ENCODE data around the gene BCAT1.
A peak's percentile ranks its signal among the peaks of the same experiment; 100 is the strongest.

The BCAT1 gene

GRCh38 chr12:24806386-24806785 lies 142.5 kb downstream of the BCAT1 start:
- no peak overlapping the region for H3K4me3 ChIP-seq (ENCODE audit: low read length)
- H3K9me2 ChIP-seq (replicated peaks; ENCODE audit: control insufficient read depth, low read length): no peaks in the 10 kb centered on the region
- TF ChIP-seq CTCF (IDR thresholded peaks at IDR 0.05; ENCODE audit: low read depth, low read length, poor library complexity, severe bottlenecking) (no peak), EZH2phosphoT487 (IDR thresholded peaks at IDR 0.05; ENCODE audit: borderline replicate concordance, low read length) (no peak)
- peaks cover 6% of the 10 kb centered on the region for H3K4me1 ChIP-seq (ENCODE audit: control insufficient read depth, low read length)
- no peaks in the 10 kb centered on the region for H4K20me1 ChIP-seq (ENCODE audit: control insufficient read depth, insufficient read depth, low read depth, low read length)
- H3K4me2 ChIP-seq (ENCODE audit: low read length): no peak overlapping the region
- H3F3A ChIP-seq (ENCODE audit: control insufficient read depth, insufficient read depth): peaks cover 8% of the 10 kb centered on the region; the same call in 1 of the 2 replicates
- no peaks in the 10 kb centered on the region for H3K36me3 ChIP-seq (ENCODE audit: control insufficient read depth, low read length)
- peaks cover 5% of the 10 kb centered on the region for H3K27me3 ChIP-seq (ENCODE audit: control insufficient read depth, low read length)
- no peak overlapping the region for H3K27ac ChIP-seq (ENCODE audit: low read depth, low read length)
- H3K79me2 ChIP-seq (ENCODE audit: control insufficient read depth, low read length): no peaks in the 10 kb centered on the region
- H3K9me3 ChIP-seq (ENCODE audit: control insufficient read depth, insufficient read depth, low read length): peaks cover 16% of the 10 kb centered on the region; the same call in 1 of the 2 replicates

GRCh38 chr12:24803430-24804245 lies 145.3 kb downstream of the BCAT1 start:
- Histone ChIP-seq H3K4me3 (ENCODE audit: low read length) (no peak overlapping the region), H3K27me3 (ENCODE audit: control insufficient read depth, low read length) (peaks cover 5% of the 10 kb centered on the region), H3K79me2 (ENCODE audit: control insufficient read depth, low read length) (no peaks in the 10 kb centered on the region), H3F3A (ENCODE audit: control insufficient read depth, insufficient read depth) (peaks cover 8% of the 10 kb centered on the region; the same call in 1 of the 2 replicates), H3K9me2 (replicated peaks; ENCODE audit: control insufficient read depth, low read length) (no peaks in the 10 kb centered on the region), H4K20me1 (ENCODE audit: control insufficient read depth, insufficient read depth, low read depth, low read length) (no peaks in the 10 kb centered on the region), H3K9me3 (ENCODE audit: control insufficient read depth, insufficient read depth, low read length) (peaks cover 16% of the 10 kb centered on the region; the same call in 1 of the 2 replicates), H3K27ac (ENCODE audit: low read depth, low read length) (no peak overlapping the region), H3K36me3 (ENCODE audit: control insufficient read depth, low read length) (no peaks in the 10 kb centered on the region), H3K4me2 (ENCODE audit: low read length) (no peak overlapping the region), H3K4me1 (ENCODE audit: control insufficient read depth, low read length) (peaks cover 9% of the 10 kb centered on the region)
- TF ChIP-seq CTCF (IDR thresholded peaks at IDR 0.05; ENCODE audit: low read depth, low read length, poor library complexity, severe bottlenecking) (no peak), EZH2phosphoT487 (IDR thresholded peaks at IDR 0.05; ENCODE audit: borderline replicate concordance, low read length) (no peak)

GRCh38 chr12:24798335-24798734 lies 150.6 kb downstream of the BCAT1 start:
- no peaks in the 10 kb centered on the region for H4K20me1 ChIP-seq (ENCODE audit: control insufficient read depth, insufficient read depth, low read depth, low read length)
- no peaks in the 10 kb centered on the region for H3K79me2 ChIP-seq (ENCODE audit: control insufficient read depth, low read length)
- H3K27ac ChIP-seq (ENCODE audit: low read depth, low read length): peak overlapping the region; percentile 33
- no peaks in the 10 kb centered on the region for H3K36me3 ChIP-seq (ENCODE audit: control insufficient read depth, low read length)
- H3K9me3 ChIP-seq (ENCODE audit: control insufficient read depth, insufficient read depth, low read length): peaks cover 10% of the 10 kb centered on the region; the same call in 1 of the 2 replicates
- peak overlapping the region; percentile 27 for H3K4me3 ChIP-seq (ENCODE audit: low read length)
- no peaks in the 10 kb centered on the region for H3K27me3 ChIP-seq (ENCODE audit: control insufficient read depth, low read length)
- TF ChIP-seq EZH2phosphoT487 (IDR thresholded peaks at IDR 0.05; ENCODE audit: borderline replicate concordance, low read length): no peak
- TF ChIP-seq CTCF (IDR thresholded peaks at IDR 0.05; ENCODE audit: low read depth, low read length, poor library complexity, severe bottlenecking): no peak
- peak overlapping the region; percentile 50 for H3K4me2 ChIP-seq (ENCODE audit: low read length)
- no peaks in the 10 kb centered on the region for H3F3A ChIP-seq (ENCODE audit: control insufficient read depth, insufficient read depth)
- H3K9me2 ChIP-seq (replicated peaks; ENCODE audit: control insufficient read depth, low read length): no peaks in the 10 kb centered on the region
- peaks cover 20% of the 10 kb centered on the region for H3K4me1 ChIP-seq (ENCODE audit: control insufficient read depth, low read length)

All from DOHH2 (cell line).